Measurements from ENCODE around the gene TFAP2C.

DNA sequence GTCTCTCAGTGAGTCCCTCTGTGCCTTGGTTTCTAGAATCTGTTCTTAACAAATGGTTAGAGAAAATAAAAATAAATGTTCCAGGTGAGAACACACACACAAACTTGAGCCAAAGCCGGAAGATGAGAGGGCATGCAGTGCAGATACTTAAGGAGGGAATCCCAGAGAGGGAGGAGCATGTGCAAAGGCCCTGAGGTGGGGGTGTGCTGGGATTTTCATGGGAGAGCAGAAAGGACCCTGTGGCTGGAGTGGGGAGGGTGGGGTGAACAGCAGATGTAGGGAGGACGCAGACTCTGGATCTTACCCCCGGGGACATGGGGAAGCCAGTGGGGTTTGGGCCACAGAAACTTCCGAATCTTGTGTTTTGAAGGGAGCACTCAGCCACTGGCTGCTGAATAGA lies 17.5 kb downstream of the TFAP2C start:
- TF ChIP-seq, protein P1, sequence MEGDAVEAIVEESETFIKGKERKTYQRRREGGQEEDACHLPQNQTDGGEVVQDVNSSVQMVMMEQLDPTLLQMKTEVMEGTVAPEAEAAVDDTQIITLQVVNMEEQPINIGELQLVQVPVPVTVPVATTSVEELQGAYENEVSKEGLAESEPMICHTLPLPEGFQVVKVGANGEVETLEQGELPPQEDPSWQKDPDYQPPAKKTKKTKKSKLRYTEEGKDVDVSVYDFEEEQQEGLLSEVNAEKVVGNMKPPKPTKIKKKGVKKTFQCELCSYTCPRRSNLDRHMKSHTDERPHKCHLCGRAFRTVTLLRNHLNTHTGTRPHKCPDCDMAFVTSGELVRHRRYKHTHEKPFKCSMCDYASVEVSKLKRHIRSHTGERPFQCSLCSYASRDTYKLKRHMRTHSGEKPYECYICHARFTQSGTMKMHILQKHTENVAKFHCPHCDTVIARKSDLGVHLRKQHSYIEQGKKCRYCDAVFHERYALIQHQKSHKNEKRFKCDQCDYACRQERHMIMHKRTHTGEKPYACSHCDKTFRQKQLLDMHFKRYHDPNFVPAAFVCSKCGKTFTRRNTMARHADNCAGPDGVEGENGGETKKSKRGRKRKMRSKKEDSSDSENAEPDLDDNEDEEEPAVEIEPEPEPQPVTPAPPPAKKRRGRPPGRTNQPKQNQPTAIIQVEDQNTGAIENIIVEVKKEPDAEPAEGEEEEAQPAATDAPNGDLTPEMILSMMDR (IDR thresholded peaks at IDR 0.05; ENCODE audit: borderline replicate concordance, extremely low read depth, low read length, poor library complexity, severe bottlenecking) = no peak
- no peak for TF ChIP-seq EZH2 (IDR thresholded peaks at IDR 0.05; ENCODE audit: borderline replicate concordance, low read depth, low read length, severe bottlenecking)

Measured in DND-41 (cell line).